GM21737 (cell line): Measurements from ENCODE around the gene PRKCE.

Source experiments
- ATAC-seq: cut with Tn5 transposase; IDR thresholded peaks from one replicate; pipeline ENCODE4 v1.9.1; 2021; ENCODE audit warnings: mild to moderate bottlenecking, moderate library complexity; ENCODE audit not compliant: unreplicated experiment

Gene PRKCE

DNA sequence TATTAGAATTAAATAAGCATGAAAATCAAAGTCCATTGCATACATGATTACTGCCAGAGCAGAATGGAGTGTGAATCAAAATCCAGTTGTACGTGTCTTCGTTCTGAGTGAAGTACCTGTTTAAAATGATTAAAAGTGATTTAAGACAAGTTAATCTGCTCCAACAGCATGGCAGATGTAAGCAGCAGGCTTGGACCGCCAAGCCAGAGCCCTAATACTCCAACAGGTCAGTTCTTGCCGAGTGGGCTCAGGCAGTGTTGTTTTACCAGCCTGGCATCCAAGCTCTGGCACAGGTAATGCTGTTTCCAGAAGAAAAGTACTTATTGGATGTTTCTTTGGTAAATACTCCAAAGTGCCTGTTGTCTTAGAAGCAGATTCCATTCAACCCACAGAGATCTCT is 474.3 kb downstream of the PRKCE start:
- no peak for ATAC-seq

GRCh38 chr2:46126571-46126970 is 475.1 kb downstream of the PRKCE start:
- ATAC-seq = no peak

DNA sequence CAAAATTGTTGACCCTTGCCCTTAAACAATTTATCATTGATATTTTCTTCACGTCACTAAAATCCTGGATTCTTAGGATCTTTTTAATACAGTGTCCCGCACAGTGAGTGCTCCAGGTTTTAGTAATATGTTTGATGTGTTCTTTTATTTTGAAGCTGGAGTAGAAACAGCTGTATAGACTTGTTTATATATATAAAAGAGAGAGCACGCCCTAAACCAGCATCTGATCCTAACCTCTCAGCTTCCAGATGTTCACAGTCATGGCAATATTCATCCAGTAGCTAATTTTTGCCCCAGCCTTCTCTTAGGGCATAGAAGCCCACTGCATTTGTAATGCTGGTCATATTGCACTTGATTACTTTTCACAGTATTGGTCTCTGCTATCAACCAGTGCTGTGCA is 475.7 kb downstream of the PRKCE start:
- no peak for ATAC-seq

DNA sequence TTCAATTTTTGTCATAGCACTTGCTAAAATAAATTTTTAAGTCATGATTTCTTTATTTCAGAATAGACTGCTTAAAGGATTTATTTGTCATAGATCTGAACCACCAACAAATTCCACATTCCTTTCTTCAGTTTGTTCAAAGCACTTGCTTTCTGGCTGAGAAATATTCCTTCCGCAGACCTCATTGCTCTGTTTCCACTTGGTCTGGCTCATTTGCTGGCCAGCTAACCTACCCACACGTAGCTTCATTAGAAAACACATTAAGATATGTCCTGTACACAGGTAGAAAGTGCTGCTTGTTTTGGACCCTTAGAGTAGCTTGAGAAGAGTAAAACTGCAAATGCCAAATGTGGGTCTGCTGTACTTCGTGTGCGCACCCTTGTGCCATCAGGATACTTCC is 479.0 kb downstream of the PRKCE start:
- ATAC-seq = no peak

DNA sequence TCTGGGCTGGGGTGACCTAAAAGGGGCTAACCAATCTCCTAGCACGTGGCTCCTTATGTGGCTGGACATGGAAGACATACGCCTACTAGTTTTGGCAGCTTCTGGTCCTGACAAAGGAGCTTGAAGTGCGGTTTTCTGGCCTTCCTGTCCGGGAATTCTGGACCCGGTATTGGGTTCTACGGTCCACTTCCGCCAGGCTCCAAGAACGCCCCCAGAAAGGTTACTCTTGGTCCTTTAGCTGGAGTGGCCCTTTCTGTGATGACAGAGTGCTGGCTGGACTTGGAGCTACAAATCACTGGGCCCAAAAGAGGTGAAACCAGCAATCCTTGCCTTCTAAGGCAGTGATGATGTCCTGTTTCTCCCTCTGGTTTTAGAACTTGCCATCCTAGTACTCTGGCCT is 481.5 kb downstream of the PRKCE start:
- ATAC-seq = no peak

GRCh38 chr2:46134531-46135227 is 483.2 kb downstream of the PRKCE start:
- ATAC-seq = no peak

DNA sequence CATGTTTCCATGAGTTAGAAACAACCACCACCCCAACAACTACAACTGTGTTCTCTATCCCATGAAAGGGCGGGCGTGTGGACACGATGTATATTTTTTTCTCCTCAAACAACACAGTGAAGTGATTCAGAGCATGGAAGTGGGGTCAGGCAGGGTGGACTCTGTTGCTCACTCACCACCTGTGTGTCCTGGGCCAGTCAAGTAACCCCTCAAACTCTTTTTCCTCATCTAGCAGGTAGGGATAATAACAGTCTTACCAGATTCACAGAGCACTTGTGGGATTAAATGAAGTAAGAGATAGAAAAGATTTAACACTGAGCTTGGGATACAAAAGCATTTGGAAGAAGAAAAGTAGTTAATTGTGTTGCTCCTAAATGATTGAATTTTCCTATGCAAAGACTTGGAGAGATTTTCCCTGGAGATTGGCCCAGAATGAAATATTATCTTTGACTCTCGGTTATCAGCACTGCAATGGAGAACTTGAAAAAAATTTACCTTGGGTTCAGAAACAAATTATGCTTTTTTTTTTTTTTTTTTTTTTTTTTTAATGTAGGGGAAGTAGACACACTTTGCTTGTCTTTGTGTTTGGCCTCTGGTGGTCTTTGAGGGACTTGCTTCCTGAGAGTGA is 483.9 kb downstream of the PRKCE start:
- ATAC-seq = no peak

DNA sequence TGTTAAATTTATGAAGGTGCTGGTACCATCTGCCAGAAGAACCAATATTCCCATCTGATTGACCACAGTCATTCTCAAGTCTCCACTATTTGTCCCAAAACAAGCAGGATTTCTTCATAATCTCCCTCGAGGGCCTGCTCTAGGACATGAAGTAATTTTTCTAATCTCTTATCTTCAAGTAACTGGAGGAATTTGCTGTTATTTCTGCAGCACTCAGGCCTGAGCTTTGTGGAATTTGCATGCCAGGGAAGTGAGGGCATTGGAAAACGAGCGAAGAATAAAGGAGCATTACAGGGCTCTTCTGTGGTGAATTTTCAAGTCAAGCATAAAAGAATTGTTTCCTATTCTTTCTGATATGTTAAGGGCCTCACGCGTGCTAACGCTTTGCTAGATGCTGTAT is 484.5 kb downstream of the PRKCE start:
- no peak for ATAC-seq

GRCh38 chr2:46136481-46136880 is 485.0 kb downstream of the PRKCE start:
- no peak for ATAC-seq

- no peak for ATAC-seq
Measured at GRCh38 chr2:46136953-46137352, 485.5 kb downstream of the PRKCE start.

DNA sequence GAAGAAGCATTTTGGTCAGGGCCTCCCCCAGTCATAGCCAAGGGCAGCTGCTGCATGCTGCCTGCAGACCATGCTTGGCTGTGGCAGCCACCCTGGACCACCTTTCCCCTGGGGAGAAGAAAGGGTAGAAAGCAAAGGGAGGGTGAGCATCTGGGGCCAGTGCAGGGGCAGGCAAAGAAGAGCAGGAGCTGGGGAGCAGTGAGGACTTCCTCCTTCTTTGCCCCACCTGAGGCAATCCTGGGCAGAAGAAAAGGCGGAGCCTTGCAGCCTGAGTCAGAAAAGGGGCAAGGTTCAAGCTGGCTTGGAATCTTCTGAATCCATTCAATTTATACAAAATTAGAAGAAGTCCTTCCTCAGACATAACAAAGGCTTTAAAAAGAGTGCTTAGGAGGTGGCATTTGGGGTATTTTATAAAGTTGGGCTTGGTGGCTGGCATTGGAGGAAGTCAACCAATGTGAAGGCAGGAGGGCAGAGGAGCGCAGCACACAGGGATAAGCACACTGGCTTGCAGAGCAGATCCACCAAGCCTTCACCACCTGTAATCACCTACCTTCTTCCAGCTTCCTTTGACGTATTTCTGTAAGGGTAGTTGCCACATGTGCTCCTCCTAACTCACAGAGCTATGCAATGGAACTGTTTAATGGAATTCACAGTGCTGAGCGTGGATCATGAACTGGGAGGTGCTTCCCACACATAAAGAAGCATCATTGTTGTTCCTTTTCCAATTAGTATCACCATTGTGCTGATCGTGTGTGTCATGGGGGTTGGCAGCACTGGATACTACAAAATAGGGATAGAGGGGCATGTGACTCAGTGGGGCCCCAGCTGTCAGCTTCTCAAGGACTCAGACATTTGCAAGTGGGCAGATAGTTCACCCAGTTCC is 491.3 kb downstream of the PRKCE start:
- no peak for ATAC-seq

DNA sequence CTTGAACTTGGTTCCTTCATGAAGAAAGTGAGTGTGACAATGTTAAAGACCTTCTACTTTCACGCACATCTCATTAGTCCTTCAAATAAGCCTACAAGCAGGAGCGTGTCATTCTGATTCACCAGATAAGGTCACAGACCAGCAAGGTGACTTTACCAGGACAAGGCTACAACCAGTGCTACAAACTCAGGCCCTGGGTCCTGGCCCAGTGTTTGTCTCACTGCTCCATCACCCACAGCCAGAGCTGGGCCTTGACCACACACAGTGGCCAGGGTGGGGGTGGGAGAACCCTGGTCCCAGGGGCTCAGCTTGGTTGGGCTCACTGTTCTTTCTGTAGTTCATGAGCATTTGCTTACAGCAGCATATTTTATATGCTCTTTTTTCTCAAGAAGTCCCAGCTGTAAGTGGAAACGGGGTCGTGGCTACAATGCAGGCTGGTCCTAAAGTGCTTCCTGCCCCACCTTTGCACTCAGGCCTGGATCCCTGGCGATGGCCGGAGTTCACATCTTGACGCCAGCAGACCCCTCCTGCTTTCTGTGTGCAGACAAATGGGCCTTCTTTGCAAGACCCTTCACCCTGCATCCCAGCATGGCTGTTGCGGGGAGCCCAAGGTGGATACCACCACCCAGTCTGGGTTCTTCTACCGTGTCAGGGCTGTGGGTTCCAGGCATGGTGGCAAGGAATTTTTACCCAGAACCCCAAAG is 492.1 kb downstream of the PRKCE start:
- ATAC-seq = no peak

DNA sequence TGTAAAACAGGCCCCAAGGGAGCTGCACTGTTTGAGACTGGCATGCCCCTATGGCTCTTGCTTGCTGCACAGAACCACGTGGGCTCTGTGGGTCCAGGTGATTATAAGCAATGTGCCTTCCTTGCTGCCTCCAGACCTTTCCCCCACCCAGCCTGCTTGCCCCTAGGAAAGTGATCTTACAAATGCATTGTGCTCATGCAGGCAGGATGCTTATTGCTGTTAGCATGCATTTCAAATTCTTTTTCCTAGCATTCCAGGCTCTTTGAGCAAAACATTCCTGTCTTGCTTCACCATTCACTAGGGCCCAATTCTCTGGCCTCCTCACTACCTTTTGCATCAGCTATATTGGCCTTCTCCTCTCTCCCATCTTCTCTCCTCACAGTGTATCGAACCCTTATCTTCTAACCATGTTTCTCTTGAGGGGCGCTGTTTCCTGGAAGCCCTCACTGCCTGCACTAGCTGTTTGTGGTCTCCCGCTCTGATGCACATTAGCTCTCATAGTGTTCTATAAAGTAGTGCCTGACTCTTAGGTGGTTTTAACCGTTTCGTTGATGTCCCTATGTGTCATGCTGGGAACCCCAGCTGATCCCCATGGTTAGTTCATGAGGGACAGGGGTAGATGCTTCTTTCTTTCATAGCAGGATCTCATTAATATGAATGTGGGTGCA is 492.8 kb downstream of the PRKCE start:
- ATAC-seq = no peak

DNA sequence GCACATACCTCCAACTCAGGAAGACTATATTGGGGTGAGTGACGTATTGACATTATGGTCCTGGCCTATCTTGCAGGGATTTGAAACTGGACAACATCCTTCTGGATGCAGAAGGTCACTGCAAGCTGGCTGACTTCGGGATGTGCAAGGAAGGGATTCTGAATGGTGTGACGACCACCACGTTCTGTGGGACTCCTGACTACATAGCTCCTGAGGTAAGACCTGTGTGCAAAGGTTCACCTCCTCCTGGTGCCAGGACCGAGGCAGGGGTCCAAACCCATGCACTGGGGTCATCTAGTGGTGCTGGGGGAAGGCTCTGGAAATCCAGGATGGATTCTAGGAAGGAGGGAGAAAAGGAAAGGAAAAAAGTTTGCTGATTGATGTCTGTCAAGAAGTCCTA is 493.5 kb downstream of the PRKCE start:
- no peak for ATAC-seq

DNA sequence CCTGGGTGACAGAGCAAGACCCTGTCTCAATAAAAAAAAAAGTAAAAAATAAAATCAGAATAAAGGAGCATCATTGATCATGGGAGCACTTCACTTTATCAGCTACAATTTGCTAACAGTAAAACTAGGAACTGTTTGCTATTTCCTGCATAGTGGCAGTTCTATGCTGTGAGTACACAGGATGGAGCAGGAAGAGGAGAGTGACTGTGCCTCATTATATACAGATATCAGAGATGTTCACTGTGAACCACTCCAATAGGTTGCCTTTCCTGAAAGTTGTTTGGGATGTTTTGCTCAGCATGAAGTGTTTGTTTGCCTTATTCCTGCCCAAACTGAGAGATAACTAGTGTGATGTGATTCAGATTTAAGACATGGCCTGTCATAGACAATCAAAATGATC is 494.4 kb downstream of the PRKCE start:
- ATAC-seq = no peak

- ATAC-seq = no peak
Measured at GRCh38 chr2:46146866-46147502, 495.5 kb downstream of the PRKCE start.

- ATAC-seq = no peak
Measured at GRCh38 chr2:46147626-46148368, 496.3 kb downstream of the PRKCE start.

DNA sequence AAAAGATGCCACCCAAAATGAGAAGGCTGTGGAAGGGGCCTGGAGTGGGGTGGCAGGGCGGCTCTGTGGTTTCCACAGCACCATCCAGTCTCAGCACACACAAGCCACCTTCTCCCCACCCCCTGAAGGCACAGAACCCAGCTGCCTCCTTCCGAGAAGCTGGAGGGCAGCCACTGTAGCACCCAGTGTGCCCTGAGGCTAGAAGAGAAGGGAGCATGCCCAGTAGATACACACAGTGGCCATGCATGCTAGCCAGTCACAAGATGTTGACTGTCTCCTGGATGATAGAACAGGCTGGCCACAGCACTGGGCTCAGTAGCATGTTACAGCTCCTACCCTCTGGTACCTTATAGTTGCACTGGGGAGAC is 496.9 kb downstream of the PRKCE start:
- no peak for ATAC-seq

DNA sequence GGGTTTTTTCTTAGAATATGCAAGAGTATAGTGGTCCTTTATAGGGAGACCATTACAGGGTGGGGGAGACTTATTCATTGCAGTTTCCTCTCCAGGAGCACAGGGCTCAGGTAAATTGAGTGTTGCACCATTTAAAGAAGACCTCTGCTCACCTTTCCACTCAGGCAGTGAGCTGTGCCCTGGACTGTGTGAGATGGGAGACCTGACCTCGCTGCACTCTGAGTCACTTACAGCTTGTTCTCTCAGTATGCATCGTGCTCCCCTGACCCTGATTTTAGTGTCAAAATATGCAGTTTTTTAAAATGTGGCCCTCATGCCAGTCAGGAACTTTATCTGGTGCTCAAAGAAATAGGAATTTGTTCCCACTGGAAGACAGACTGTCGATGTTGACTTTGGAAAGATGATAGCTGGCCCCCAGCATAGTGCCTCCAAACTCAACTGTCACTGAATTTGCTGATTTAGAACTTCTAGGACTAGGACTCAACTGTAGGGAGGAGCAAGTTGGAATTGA is 499.0 kb downstream of the PRKCE start:
- no peak for ATAC-seq
